ENCODE data around the gene TMEM191B.
"Not testable (repeated sequence)": the region's sequence is repeated elsewhere in the genome, so short reads cannot be mapped to it uniquely, and the experiment has no call there.

GRCh38 chr22:18539994-18540393 is 12.4 kb downstream of the TMEM191B start:
- not testable (repeated sequence) for TF ChIP-seq CTCF, POLR2A, EP300 (IDR thresholded peaks at IDR 0.05)

All from ovary (tissue), 3 donors.